Smooth muscle cell (in vitro differentiated cells): Measurements from ENCODE around the gene DARS2. TPM values are rescaled to one million over a fixed set of nuclear protein-coding genes. Genes with fewer than 3 reads are reported as not detected.
"Not testable (repeated sequence)": the region's sequence is repeated elsewhere in the genome, so short reads cannot be mapped to it uniquely, and the experiment has no call there.

Experiments used
- DNase-seq: peaks from one replicate; lab custom pipeline; 2025; ENCODE audit not compliant: unreplicated experiment; lab: John Stamatoyannopoulos, UW
- H2AFZ ChIP-seq: fragments of 200-600 bp; sonication (generic); 2 replicates; pipeline ENCODE4 v1.6.0; 2016; ENCODE audit warnings: antibody characterized with exemption, low read depth, mild to moderate bottlenecking
- H3F3A ChIP-seq: fragments of 200-600 bp; sonication (generic); 2 replicates; pipeline ENCODE4 v1.6.0; 2017; ENCODE audit warnings: antibody characterized with exemption, low read depth
- H3K27ac ChIP-seq: fragments of 200-600 bp; sonication (generic); 2 replicates; pipeline ENCODE4 v1.5.1; 2016; ENCODE audit warnings: low read depth, mild to moderate bottlenecking
- H3K27me3 ChIP-seq: fragments of 200-600 bp; sonication (generic); 2 replicates; pipeline ENCODE4 v1.6.1; 2016; ENCODE audit warnings: low read depth, mild to moderate bottlenecking
- H3K36me3 ChIP-seq: fragments of 200-600 bp; sonication (generic); 2 replicates; pipeline ENCODE4 v1.5.1; 2016; ENCODE audit warnings: low read depth
- H3K4me1 ChIP-seq: fragments of 200-600 bp; sonication (generic); 2 replicates; pipeline ENCODE4 v1.5.1; 2016; ENCODE audit warnings: low read depth
- H3K4me2 ChIP-seq: fragments of 200-600 bp; sonication (generic); 2 replicates; pipeline ENCODE4 v1.6.0; 2016; ENCODE audit warnings: mild to moderate bottlenecking
- H3K4me3 ChIP-seq: fragments of 200-600 bp; sonication (generic); 2 replicates; pipeline ENCODE4 v1.5.1; 2016; ENCODE audit warnings: mild to moderate bottlenecking
- H3K79me2 ChIP-seq: fragments of 200-600 bp; sonication (generic); 2 replicates; pipeline ENCODE4 v1.6.0; 2016; ENCODE audit warnings: low read depth, mild to moderate bottlenecking
- H3K9ac ChIP-seq: fragments of 200-600 bp; sonication (generic); 2 replicates; pipeline ENCODE4 v1.6.0; 2016; ENCODE audit warnings: low read depth
- H3K9me3 ChIP-seq: fragments of 200-600 bp; sonication (generic); replicated peaks from 2 replicates; pipeline ENCODE4 v1.5.1; 2016; ENCODE audit warnings: low read depth
- H4K20me1 ChIP-seq: fragments of 200-600 bp; sonication (generic); 2 replicates; pipeline ENCODE4 v1.6.0; 2016; ENCODE audit warnings: low read depth
- CTCF ChIP-seq: fragments of 200-600 bp; sonication (generic); IDR thresholded peaks from 2 replicates; pipeline ENCODE4 v1.5.1; 2017; ENCODE audit warnings: borderline replicate concordance, mild to moderate bottlenecking, antibody characterized with exemption; ENCODE audit not compliant: insufficient read depth, poor library complexity, severe bottlenecking
- WGBS: methylation state at CpG from one replicate; pipeline ENCODE4 v1.1.7; 2016; ENCODE audit warnings: low lambda C conversion rate; 5-methylcytosine and 5-hydroxymethylcytosine counted together
- polyA plus RNA-seq: library from polyadenylated mRNA; unstranded; fragments of >200 nt; fragmentation: Nextera tagmentation; extraction: Ambion mirVana; gene quantifications from 2 replicates; pipeline ENCODE4 v1.2.1, GENCODE V29; 2016
- total RNA-seq: library from RNA; depleted of rRNA; stranded (reverse); fragments of >200 nt; gene quantifications from 2 replicates; pipeline ENCODE4 v1.2.3, GENCODE V29; 2014

DARS2 gene
- total and polyA plus RNA-seq, 2 experiments from 2014 or later, result 10.1 to 19.3 TPM

GRCh38 chr1:173853074-173853473, 28.6 kb downstream of the DARS2 start:
- WGBS, result 7% methylated on average over 5 of the region's 5 CpGs
- peak overlapping the region; percentile 44 for H3K4me2 ChIP-seq
- no peak overlapping the region for H2AFZ ChIP-seq
- no peaks in the 10 kb centered on the region for H3K9me3 ChIP-seq
- H3K79me2 ChIP-seq, result no peaks in the 10 kb centered on the region
- no peaks in the 10 kb centered on the region for H3K36me3 ChIP-seq
- TF ChIP-seq CTCF, result no peak
- H3K27ac ChIP-seq, result peak overlapping the region; percentile 63
- no peaks in the 10 kb centered on the region for H3K4me1 ChIP-seq
- H4K20me1 ChIP-seq, result no peaks in the 10 kb centered on the region
- H3F3A ChIP-seq, result peaks cover 10% of the 10 kb centered on the region
- no peaks in the 10 kb centered on the region for H3K27me3 ChIP-seq
- no peak for DNase-seq
- no peak overlapping the region for H3K4me3 ChIP-seq
- no peak overlapping the region for H3K9ac ChIP-seq

DNA sequence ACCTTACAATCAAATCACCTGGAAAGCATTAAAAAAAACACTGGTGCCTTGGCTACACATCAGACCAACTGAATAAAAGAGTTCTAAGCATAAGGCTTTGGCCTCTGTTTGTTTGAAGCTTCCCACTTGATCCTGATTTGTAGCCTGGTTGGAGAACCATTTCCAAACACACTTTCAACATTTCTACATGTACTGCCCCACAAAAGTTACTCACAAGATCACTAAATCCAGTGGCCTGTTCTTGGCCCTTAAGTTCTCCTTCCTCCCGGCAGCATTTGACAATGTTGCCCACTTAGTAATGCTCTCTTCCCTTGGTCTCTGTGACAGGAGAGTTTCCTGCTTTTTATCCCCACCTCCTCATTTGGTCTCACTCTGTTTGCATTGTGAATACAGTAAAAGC, 31.5 kb downstream of the DARS2 start:
- no peaks in the 10 kb centered on the region for H4K20me1 ChIP-seq
- peaks cover 10% of the 10 kb centered on the region for H3F3A ChIP-seq
- TF ChIP-seq CTCF, result no peak
- DNase-seq, result no peak
- 69% methylated on average over 1 of the region's 1 CpG for WGBS
- H3K36me3 ChIP-seq, result peaks cover 5% of the 10 kb centered on the region
- no peaks in the 10 kb centered on the region for H3K79me2 ChIP-seq
- no peak overlapping the region for H3K4me3 ChIP-seq
- no peaks in the 10 kb centered on the region for H3K4me1 ChIP-seq
- H3K27ac ChIP-seq, result peak overlapping the region; percentile 48
- no peak overlapping the region for H3K4me2 ChIP-seq
- H3K27me3 ChIP-seq, result no peaks in the 10 kb centered on the region
- no peak overlapping the region for H3K9ac ChIP-seq
- no peak overlapping the region for H2AFZ ChIP-seq
- no peaks in the 10 kb centered on the region for H3K9me3 ChIP-seq

DNA sequence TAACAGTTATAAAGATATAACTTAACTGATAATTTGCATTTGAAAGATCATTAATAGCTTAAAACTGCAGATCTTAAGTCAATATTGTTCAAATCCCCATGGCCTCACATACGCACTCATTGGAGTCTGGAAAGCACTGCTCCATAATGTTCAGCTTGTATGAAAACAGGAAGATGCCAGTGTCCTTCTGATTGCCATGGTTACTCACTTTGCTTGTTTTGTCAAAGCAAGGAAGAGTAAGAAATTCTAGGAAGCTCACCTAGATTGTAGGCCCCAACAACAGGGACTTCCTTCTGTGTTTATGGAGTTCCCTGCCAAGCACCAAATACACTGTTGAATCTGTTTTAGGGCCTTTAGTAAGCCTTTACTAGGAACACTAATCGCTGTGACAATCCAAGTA, 32.4 kb downstream of the DARS2 start:
- no peak overlapping the region for H3K4me3 ChIP-seq
- H3K9ac ChIP-seq, result no peak overlapping the region
- no peak overlapping the region for H3K4me2 ChIP-seq
- H3K27me3 ChIP-seq, result no peaks in the 10 kb centered on the region
- peaks cover 11% of the 10 kb centered on the region for H3F3A ChIP-seq
- peaks cover 5% of the 10 kb centered on the region for H3K36me3 ChIP-seq
- H3K79me2 ChIP-seq, result no peaks in the 10 kb centered on the region
- H3K9me3 ChIP-seq, result no peaks in the 10 kb centered on the region
- H2AFZ ChIP-seq, result no peak overlapping the region
- H3K27ac ChIP-seq, result peak overlapping the region; percentile 45
- DNase-seq, result no peak
- H3K4me1 ChIP-seq, result no peaks in the 10 kb centered on the region
- H4K20me1 ChIP-seq, result no peaks in the 10 kb centered on the region
- no peak for TF ChIP-seq CTCF
- WGBS, result 93% methylated on average over 2 of the region's 2 CpGs

DNA sequence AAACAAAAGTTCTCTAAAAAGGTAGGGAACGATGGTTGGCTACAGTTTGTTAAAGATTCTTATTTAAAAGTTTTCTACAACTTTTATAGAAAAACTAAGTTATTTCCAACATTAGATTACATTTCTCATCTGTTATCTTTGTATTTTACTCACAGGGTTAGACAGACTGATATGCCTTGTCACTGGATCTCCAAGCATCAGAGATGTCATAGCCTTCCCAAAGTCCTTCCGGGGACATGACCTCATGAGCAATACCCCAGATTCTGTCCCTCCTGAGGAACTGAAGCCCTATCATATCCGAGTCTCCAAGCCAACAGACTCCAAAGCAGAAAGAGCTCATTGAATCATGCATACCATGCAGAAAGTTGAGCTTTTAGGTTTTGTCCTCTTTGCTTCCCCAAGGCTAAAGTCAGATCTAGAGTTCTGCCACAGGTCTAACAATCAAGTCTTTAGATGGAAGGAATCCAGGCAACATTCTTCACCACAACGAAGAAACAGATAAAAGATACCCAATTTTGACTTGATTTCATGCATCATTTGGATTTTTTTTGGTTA, 33.0 kb downstream of the DARS2 start:
- no peak overlapping the region for H3K9ac ChIP-seq
- peaks cover 5% of the 10 kb centered on the region for H3K36me3 ChIP-seq
- peak overlapping the region; percentile 45 for H3K27ac ChIP-seq
- H3K9me3 ChIP-seq, result no peaks in the 10 kb centered on the region
- H3K4me2 ChIP-seq, result no peak overlapping the region
- peaks cover 7% of the 10 kb centered on the region for H3F3A ChIP-seq
- TF ChIP-seq CTCF, result no peak
- no peaks in the 10 kb centered on the region for H3K27me3 ChIP-seq
- no peak for DNase-seq
- H4K20me1 ChIP-seq, result no peaks in the 10 kb centered on the region
- H3K4me3 ChIP-seq, result no peak overlapping the region
- 94% methylated on average over 4 of the region's 4 CpGs for WGBS
- H3K79me2 ChIP-seq, result no peaks in the 10 kb centered on the region
- H3K4me1 ChIP-seq, result no peaks in the 10 kb centered on the region
- H2AFZ ChIP-seq, result no peak overlapping the region

DNA sequence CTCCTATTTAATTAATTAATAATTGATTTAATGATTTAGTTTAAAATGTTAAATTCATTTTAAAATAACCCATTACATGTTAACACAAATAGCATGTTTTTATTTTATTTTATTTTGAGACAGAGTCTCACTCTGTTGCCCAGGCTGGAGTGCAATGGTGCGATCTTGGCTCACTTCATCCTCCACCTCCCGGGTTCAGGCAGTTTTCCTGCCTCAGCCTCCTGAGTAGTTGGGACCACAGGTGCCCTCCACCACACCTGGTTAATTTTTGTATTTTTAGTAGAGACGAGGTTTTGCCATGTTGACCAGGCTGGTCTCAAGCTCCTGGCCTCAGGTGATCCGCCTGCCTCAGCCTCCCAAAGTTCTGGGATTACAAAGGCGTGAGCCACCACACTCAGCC, 35.1 kb downstream of the DARS2 start:
- H3K27me3 ChIP-seq, H2AFZ ChIP-seq, DNase-seq, H3K27ac ChIP-seq, H3K9ac ChIP-seq, H3K79me2 ChIP-seq, H3K4me2 ChIP-seq, H3K4me3 ChIP-seq, H3K4me1 ChIP-seq, H3K9me3 ChIP-seq: not testable (repeated sequence)
- Histone ChIP-seq H3K36me3 (peaks cover 19% of the 10 kb centered on the region), H4K20me1 (peaks cover 20% of the 10 kb centered on the region), H3F3A (peaks cover 25% of the 10 kb centered on the region)
- WGBS, result 96% methylated on average over 5 of the region's 5 CpGs
